ENCODE results near the gene TMEM243. TPM values are rescaled to one million over a fixed set of nuclear protein-coding genes. Genes with fewer than 3 reads are reported as not detected.

The TMEM243 gene
- total and polyA plus RNA-seq, 2 of the 13 experiments (the other 11 are each of a cell fraction or from before 2014, with no cell fraction given) = 25.1 to 31.2 TPM

GRCh38 chr7:87223666-87224065 lies 4.1 kb upstream of the TMEM243 start (continued):
- TF ChIP-seq E2F5 (CRISPR knock-in tag; conservative IDR thresholded peaks at IDR 0.05) = no peak
- no peak for TF ChIP-seq SSRP1 (CRISPR knock-in tag; IDR thresholded peaks at IDR 0.05)
- TF ChIP-seq ZNF292 (CRISPR knock-in tag; IDR thresholded peaks at IDR 0.05; ENCODE audit: borderline replicate concordance, low read depth) = no peak
- TF ChIP-seq ZNF580 (CRISPR knock-in tag; IDR thresholded peaks at IDR 0.05; ENCODE audit: borderline replicate concordance, low read depth) = no peak
- TF ChIP-seq ZNF281 (CRISPR knock-in tag; IDR thresholded peaks at IDR 0.05; ENCODE audit: borderline replicate concordance) = no peak
- TF ChIP-seq ZNF672 (CRISPR knock-in tag; IDR thresholded peaks at IDR 0.05) = no peak

- Histone ChIP-seq H3K4me2 (ENCODE audit: low read depth, low read length) (peak overlapping the region; percentile 90), H3K9ac (ENCODE audit: insufficient read depth, low read depth, low read length) (no peak overlapping the region), H3K79me2 (ENCODE audit: insufficient read depth, low read length) (peaks cover 5% of the 10 kb centered on the region), H3K36me3 (replicated peaks in 1 of 2; ENCODE audit: control insufficient read depth in 1 of 2, insufficient read depth in 2 of 2, low read length in 2 of 2) (no peaks in the 10 kb centered on the region), H3K4me1 (ENCODE audit: insufficient read depth, low read length) (peaks cover 41% of the 10 kb centered on the region), H2AFZ (ENCODE audit: low read length) (peak overlapping the region; percentile 70), H4K20me1 (ENCODE audit: insufficient read depth, low read length) (no peaks in the 10 kb centered on the region; the same call in 1 of the 2 replicates), H3K9me3 (ENCODE audit: low read length) (no peaks in the 10 kb centered on the region), H3K4me3 (replicated peaks in 1 of 3; ENCODE audit: insufficient read depth in 1 of 3, low read depth in 2 of 3, low read length in 3 of 3) (peak overlapping the region; percentile 82 to 95 (median 89)), H3K27ac (ENCODE audit: extremely low read length, insufficient read depth, low read length) (no peak overlapping the region), H3K27me3 (ENCODE audit: control insufficient read depth in 1 of 2, insufficient read depth in 2 of 2, low read length in 2 of 2) (peaks cover 0 to 11% of the 10 kb centered on the region in 2 experiments; a peak in 2 of 5 replicates)
- 1% methylated on average over 12 of the region's 17 CpGs for WGBS (ENCODE audit: low lambda C conversion rate)
- CTCF ChIA-PET (ENCODE audit: low intra/inter-chr PET ratio, low total read pairs) = no interaction called here
- DNase-seq (ENCODE audit: low spot score) = no peak
- no peak for FAIRE-seq
- ATAC-seq = peak; percentile 5; the same call in 2 of the 3 replicates
- no TSS peak for BruUV-seq (replicated peaks)
- intact Hi-C loops (cut with micrococcal nuclease; ENCODE audit: unreplicated experiment) (loop anchor here (1.0 to 5.0 kb wide), 2 partner anchors 67 to 373 kb away; no protein-coding TSS in a partner anchor), in situ Hi-C loops (cut with HindIII; ENCODE audit: extremely low pct_ligation_motif_present, low pct_unique_long_range_greater_than_20kb) (no loop called here)
- POLR2A ChIA-PET = interaction anchor here (0.7 to 1.9 kb wide), 6 partner anchors 19 to 182 kb away, joined by 3 to 7 read pairs (median 5); partner anchors contain the start of gene DMTF1
- TF ChIP-seq ZMYM4 (CRISPR knock-in tag; IDR thresholded peaks at IDR 0.05) (peak; percentile 6; the same call in 1 of the 2 replicates), E2F5 (CRISPR knock-in tag; conservative IDR thresholded peaks at IDR 0.05) (no peak), HIC2 (CRISPR knock-in tag; IDR thresholded peaks at IDR 0.05; ENCODE audit: low read depth) (peak; percentile 2; the same call in 1 of the 2 replicates), MAFK (conservative IDR thresholded peaks at IDR 0.05 in 1 of 2, IDR thresholded peaks at IDR 0.05 in 1 of 2; ENCODE audit: low read length in 2 of 2) (peak; percentile 99), KLF11 (CRISPR knock-in tag; IDR thresholded peaks at IDR 0.05) (no peak), TP53 (CRISPR knock-in tag; conservative IDR thresholded peaks at IDR 0.05) (0 out of 2 replicates have a peak, but pooled peaks have one; percentile 14), MAFG (CRISPR knock-in tag; IDR thresholded peaks at IDR 0.05) (peak; percentile 91), ZNF224 (CRISPR knock-in tag; IDR thresholded peaks at IDR 0.05) (0 out of 2 replicates have a peak, but pooled peaks have one; percentile 4), PHF21A (CRISPR knock-in tag; IDR thresholded peaks at IDR 0.05) (peak; percentile 80), ZNF382 (CRISPR knock-in tag; IDR thresholded peaks at IDR 0.05; ENCODE audit: borderline replicate concordance) (no peak), ZNF564 (CRISPR knock-in tag; IDR thresholded peaks at IDR 0.05) (0 out of 2 replicates have a peak, but pooled peaks have one; percentile 14)
Observed at GRCh38 chr7:87220734-87221215, 1.2 kb upstream of the TMEM243 start.
